ENCODE data around the gene MEX3D.

- TF ChIP-seq CTCF (IDR thresholded peaks at IDR 0.05) (no peak), POLR2A (IDR thresholded peaks at IDR 0.05) (no peak)
Measured at GRCh38 chr19:1514295-1514661, 53.8 kb downstream of the MEX3D start.

Measured in right lobe of liver (tissue), 4 donors.